Esophagus muscularis mucosa (tissue), 4 donors: ENCODE data around the gene NUTF2. TPM values are rescaled to one million over a fixed set of nuclear protein-coding genes. Genes with fewer than 3 reads are reported as not detected.

Source experiments
- DNase-seq: peaks from one replicate; pipeline ENCODE4 v3.0.0-alpha.2; 2017; ENCODE audit errors: extremely low spot score
- H3K27ac ChIP-seq, 4 donors: fragments of 200-600 bp; sonication (generic); replicated peaks in 1 of 4; 1 replicate in 3 of 4; 2 replicates in 1 of 4; pipeline ENCODE4 v1.5.1; 2016 to 2019; ENCODE audit warnings: mild to moderate bottlenecking in 1 of 4
- H3K27me3 ChIP-seq, 4 donors: fragments of 200-600 bp; sonication (generic); one replicate each; pipeline versions ENCODE4 v1.5.1 to v1.6.0; 2016 to 2019
- H3K36me3 ChIP-seq, 4 donors: fragments of 200-600 bp; sonication (generic); one replicate each; pipeline ENCODE4 v1.5.1; 2016 to 2019
- H3K4me1 ChIP-seq, 4 donors: fragments of 200-600 bp; sonication (generic); one replicate each; pipeline ENCODE4 v1.5.1; 2016 to 2019
- H3K4me3 ChIP-seq, 4 donors: fragments of 200-600 bp; sonication (generic); 1 replicate in 2 of 4; 2 replicates in 2 of 4; pipeline ENCODE4 v1.5.1; 2016 to 2019; ENCODE audit warnings: mild to moderate bottlenecking in 4 of 4, moderate library complexity in 1 of 4
- H3K9me3 ChIP-seq, 4 donors: fragments of 200-600 bp; sonication (generic); 1 replicate in 3 of 4; 2 replicates in 1 of 4; pipeline ENCODE4 v1.5.1; 2016 to 2019
- CTCF ChIP-seq, 3 experiments: fragments of 200-600 bp in 2 of 3; fragments of 450-650 bp in 1 of 3; sonication (generic) in 2 of 3; IDR thresholded peaks; one replicate each; pipeline ENCODE4 v1.5.1; 2017 to 2019; ENCODE audit warnings: antibody characterized with exemption in 3 of 3, mild to moderate bottlenecking in 2 of 3, moderate library complexity in 1 of 3
- EP300 ChIP-seq: sonication (generic); formaldehyde crosslinking; IDR thresholded peaks from one replicate; pipeline ENCODE4 v1.6.1; 2017; ENCODE audit warnings: antibody characterized with exemption
- POLR2A ChIP-seq: fragments of 450-650 bp; IDR thresholded peaks from one replicate; pipeline ENCODE4 v1.6.1; 2017; ENCODE audit warnings: antibody characterized with exemption, moderate library complexity, mild to moderate bottlenecking, low read depth
- POLR2AphosphoS5 ChIP-seq, 2 donors: sonication (generic); formaldehyde crosslinking; IDR thresholded peaks; one replicate each; pipeline ENCODE4 v1.6.1; 2017; ENCODE audit warnings: antibody characterized with exemption in 2 of 2
- WGBS: methylation state at CpG from one replicate; pipeline ENCODE4 v1.1.5; 2018; 5-methylcytosine and 5-hydroxymethylcytosine counted together
- intact Hi-C: fragments of 100-400 bp; cut with DNase I; formaldehyde crosslinking; loops from one replicate; pipeline ENCODE4 v1.15.1; 2023
- total RNA-seq, 4 donors: library from RNA; depleted of rRNA; stranded (reverse); fragments of >200 nt; gene quantifications; one replicate each; pipeline versions ENCODE4 v1.1.0 to v1.2.1, GENCODE V29; 2016

Gene NUTF2
- total RNA-seq, 4 donors from 2014 or later, result 101 to 246 (median 174) TPM

- Histone ChIP-seq H3K27me3 (no peaks in the 10 kb centered on the region), H3K36me3 (peaks cover 0 to 2% (median 0%) of the 10 kb centered on the region in 4 donors), H3K4me3 (peak overlapping the region; percentile 85 to 99 (median 93)), H3K4me1 (peaks cover 54 to 74% (median 69%) of the 10 kb centered on the region in 4 donors), H3K27ac (peak overlapping the region; percentile 98 to 99 (median 99)), H3K9me3 (no peaks in the 10 kb centered on the region)
- no peak for DNase-seq
- WGBS, result 68% methylated on average over 4 of the region's 5 CpGs
- intact Hi-C loops, result no loop called here
- no peak for TF ChIP-seq CTCF (IDR thresholded peaks at IDR 0.05)
- TF ChIP-seq EP300, result no peak
- TF ChIP-seq POLR2A, result no peak
- TF ChIP-seq POLR2AphosphoS5 (IDR thresholded peaks at IDR 0.05), result no peak
Measured at GRCh38 chr16:67845291-67846062, 1.3 kb upstream of the NUTF2 start.

- Histone ChIP-seq H3K36me3 (peaks cover 0 to 5% (median 0%) of the 10 kb centered on the region in 4 donors), H3K27me3 (no peaks in the 10 kb centered on the region), H3K4me1 (peaks cover 54 to 79% (median 69%) of the 10 kb centered on the region in 4 donors), H3K27ac (peak overlapping the region; percentile 98 to 99 (median 99)), H3K4me3 (peak overlapping the region; percentile 85 to 99 (median 93)), H3K9me3 (no peaks in the 10 kb centered on the region)
- intact Hi-C loops, result no loop called here
- 2% methylated on average over 2 of the region's 2 CpGs for WGBS
- no peak for DNase-seq
- TF ChIP-seq POLR2A (no peak), EP300 (no peak), CTCF (IDR thresholded peaks at IDR 0.05) (no peak), POLR2AphosphoS5 (IDR thresholded peaks at IDR 0.05) (no peak)
Measured at GRCh38 chr16:67846063-67846319, 742 bp upstream of the NUTF2 start.

DNA sequence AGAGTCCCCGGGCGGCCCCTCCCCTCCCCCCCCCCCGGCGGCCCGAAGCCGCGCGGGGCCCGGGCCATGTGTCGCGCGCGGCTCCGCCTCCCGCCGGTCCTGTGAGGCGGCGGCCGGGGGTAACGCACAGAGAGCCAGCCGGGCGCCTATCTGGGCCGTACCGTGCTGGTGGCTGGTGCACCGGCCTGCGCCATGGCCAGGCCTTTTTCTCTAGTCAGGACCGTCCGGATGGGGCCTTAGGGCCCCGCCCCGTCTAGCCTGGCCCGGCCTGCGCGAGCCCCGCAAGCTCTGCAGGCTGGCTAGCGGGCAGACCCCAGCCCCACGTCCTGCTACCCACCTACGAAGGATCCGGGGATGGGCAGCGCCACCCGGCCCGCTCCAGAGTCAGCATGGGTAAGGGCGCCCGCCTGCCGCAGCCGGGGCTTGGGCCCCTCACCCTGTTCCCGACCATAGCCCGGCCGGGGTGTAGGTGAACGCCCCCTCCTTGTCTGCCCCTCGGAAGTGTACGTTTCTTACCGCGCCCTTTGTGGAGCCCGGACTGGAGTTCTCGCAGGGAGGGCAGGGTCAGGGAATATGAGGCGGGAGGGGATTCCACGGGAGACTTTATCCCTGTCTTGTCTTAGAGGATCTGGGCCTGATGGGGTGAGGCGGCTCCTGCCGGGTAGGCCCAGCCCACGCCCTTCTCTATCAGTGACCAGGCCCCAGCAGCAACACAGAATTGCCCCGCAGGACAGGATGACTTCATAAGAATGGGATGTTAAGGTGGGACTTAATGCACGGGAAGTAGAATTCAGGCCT, 530 bp downstream of the NUTF2 start, which contains the start of gene CENPT:
Gene CENPT (minus strand): TSS at position 630 of the 798 bp plus-strand sequence. CDS start 13,834 bp downstream, outside the sequence.
- H3K9me3 ChIP-seq, result no peaks in the 10 kb centered on the region
- peak within 1 kb of the TSS; percentile 85 to 99 (median 93) for H3K4me3 ChIP-seq
- no peaks in the 10 kb centered on the region for H3K27me3 ChIP-seq
- H3K27ac ChIP-seq, result peak within 1 kb of the TSS; percentile 98 to 99 (median 99)
- no peak for TF ChIP-seq CTCF (IDR thresholded peaks at IDR 0.05)
- no peak for TF ChIP-seq POLR2A
- TF ChIP-seq POLR2AphosphoS5 (IDR thresholded peaks at IDR 0.05), result no peak
- TF ChIP-seq EP300, result no peak
- H3K36me3 ChIP-seq, result peaks cover 0 to 10% (median 3%) of the 10 kb centered on the region in 4 donors
- peaks cover 48 to 81% (median 63%) of the 10 kb centered on the region in 4 donors for H3K4me1 ChIP-seq
- WGBS, result 0% methylated on average over 17 of the region's 62 CpGs
- DNase-seq, result no peak
- intact Hi-C loops, result no loop called here

DNA sequence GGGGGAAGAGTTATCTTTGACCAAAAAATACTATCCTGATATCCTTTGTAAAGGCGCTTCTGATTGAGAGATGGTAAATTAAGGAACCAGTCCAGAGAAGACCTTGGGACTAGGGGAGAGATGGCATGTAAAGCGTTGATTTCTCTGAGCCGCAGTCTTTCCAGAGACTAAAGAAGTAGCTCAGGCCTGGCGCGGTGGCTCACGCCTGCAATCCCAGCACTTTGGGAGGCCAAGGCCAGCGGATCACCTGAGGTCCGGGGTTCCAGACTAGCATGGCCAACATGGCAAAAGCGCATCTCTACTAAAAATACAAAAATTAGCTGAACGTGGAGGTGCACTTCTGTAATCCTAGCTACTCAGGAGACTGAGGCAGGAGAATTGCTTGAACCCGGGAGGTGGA, 1.4 kb downstream of the NUTF2 start:
- H3K9me3 ChIP-seq, result no peaks in the 10 kb centered on the region
- H3K4me1 ChIP-seq, result peaks cover 47 to 73% (median 56%) of the 10 kb centered on the region in 4 donors
- intact Hi-C loops, result no loop called here

More for the DNA sequence above, 1.4 kb downstream of the NUTF2 start:
- Histone ChIP-seq H3K27ac (peak overlapping the region; percentile 98 to 99 (median 99)), H3K36me3 (peaks cover 0 to 10% (median 3%) of the 10 kb centered on the region in 4 donors), H3K4me3 (peak overlapping the region; percentile 85 to 99 (median 93)), H3K27me3 (no peaks in the 10 kb centered on the region)
- DNase-seq, result no peak
- 83% methylated on average over 11 of the region's 11 CpGs for WGBS
- TF ChIP-seq POLR2A, result no peak
- TF ChIP-seq CTCF (IDR thresholded peaks at IDR 0.05), result no peak
- no peak for TF ChIP-seq EP300
- no peak for TF ChIP-seq POLR2AphosphoS5 (IDR thresholded peaks at IDR 0.05)
